ENCODE data around the gene MICB. TPM values are rescaled to one million over a fixed set of nuclear protein-coding genes. Genes with fewer than 3 reads are reported as not detected.
"Not testable (repeated sequence)": the region's sequence is repeated elsewhere in the genome, so short reads cannot be mapped to it uniquely, and the experiment has no call there.

The MICB gene
- total RNA-seq, 2 donors from 2014 or later, result 5.6 to 6.7 TPM

DNA sequence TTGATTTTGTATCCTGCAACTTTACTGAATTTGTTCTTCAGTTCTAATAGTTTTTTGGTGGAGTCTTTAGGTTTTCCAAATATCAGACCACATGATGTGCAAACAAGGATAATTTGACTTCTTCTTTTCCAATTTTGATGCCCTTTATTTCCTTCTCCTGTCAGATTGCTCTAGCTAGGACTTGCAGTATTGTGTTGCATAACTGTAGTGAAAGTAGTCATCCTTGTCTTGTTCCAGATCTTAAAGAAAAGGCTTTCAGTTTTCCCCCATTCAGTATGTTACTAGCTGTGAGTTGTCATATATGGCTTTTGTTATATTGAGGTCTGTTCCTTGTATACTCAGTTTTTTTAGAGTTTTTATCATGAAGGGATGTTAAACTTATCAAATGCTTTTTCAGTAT, 4.6 kb downstream of the MICB start:
- Histone ChIP-seq H3K9ac (ENCODE audit: low read depth in 2 of 2, low read length in 2 of 2) (no peak overlapping the region), H3K27ac (no peak overlapping the region), H3K9me3 (no peaks in the 10 kb centered on the region), H3K4me3 (no peak overlapping the region), H3K36me3 (no peaks in the 10 kb centered on the region), H3K27me3 (no peaks in the 10 kb centered on the region), H3K4me1 (no peaks in the 10 kb centered on the region)
- no peak for DNase-seq
- TF ChIP-seq, protein P1, sequence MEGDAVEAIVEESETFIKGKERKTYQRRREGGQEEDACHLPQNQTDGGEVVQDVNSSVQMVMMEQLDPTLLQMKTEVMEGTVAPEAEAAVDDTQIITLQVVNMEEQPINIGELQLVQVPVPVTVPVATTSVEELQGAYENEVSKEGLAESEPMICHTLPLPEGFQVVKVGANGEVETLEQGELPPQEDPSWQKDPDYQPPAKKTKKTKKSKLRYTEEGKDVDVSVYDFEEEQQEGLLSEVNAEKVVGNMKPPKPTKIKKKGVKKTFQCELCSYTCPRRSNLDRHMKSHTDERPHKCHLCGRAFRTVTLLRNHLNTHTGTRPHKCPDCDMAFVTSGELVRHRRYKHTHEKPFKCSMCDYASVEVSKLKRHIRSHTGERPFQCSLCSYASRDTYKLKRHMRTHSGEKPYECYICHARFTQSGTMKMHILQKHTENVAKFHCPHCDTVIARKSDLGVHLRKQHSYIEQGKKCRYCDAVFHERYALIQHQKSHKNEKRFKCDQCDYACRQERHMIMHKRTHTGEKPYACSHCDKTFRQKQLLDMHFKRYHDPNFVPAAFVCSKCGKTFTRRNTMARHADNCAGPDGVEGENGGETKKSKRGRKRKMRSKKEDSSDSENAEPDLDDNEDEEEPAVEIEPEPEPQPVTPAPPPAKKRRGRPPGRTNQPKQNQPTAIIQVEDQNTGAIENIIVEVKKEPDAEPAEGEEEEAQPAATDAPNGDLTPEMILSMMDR (IDR thresholded peaks at IDR 0.05), result no peak
- intact Hi-C loops (cut with DNase I), result no loop called here

DNA sequence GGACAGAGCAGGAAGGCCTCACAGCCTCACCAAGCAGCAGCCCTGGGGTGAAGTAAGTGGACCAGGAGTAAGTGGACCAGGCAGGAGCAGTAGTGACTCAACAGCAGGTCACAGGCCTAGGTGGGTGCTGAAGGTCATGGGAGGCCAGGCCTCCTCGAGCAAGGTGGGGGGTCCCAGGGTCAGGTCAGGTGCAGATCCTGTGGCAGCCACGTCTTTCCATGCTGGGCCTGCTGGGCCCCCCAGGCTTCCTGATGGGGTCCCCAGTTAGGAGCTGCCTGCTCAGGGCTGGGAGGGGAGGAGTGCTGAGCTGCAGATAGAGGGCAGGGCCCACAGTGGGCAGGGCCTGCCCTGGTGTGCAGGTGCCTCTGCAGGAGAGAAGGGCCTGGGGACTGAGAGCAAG, 11.1 kb downstream of the MICB start:
- DNase-seq; H3K9me3 ChIP-seq; H3K27me3 ChIP-seq; H3K4me3 ChIP-seq; H3K27ac ChIP-seq; H3K4me1 ChIP-seq; H3K36me3 ChIP-seq; intact Hi-C loops (cut with DNase I); H3K9ac ChIP-seq (ENCODE audit: low read depth in 2 of 2, low read length in 2 of 2): not testable (repeated sequence)

DNA sequence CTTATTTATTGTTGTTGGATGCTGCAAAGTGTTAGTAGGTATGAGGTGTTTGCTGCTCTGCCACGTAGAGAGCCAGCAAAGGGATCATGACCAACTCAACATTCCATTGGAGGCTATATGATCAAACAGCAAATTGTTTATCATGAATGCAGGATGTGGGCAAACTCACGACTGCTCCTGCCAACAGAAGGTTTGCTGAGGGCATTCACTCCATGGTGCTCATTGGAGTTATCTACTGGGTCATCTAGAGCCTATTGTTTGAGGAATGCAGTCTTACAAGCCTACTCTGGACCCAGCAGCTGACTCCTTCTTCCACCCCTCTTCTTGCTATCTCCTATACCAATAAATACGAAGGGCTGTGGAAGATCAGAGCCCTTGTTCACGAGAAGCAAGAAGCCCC, 12.1 kb downstream of the MICB start:
- Histone ChIP-seq H3K36me3 (no peaks in the 10 kb centered on the region), H3K9me3 (no peaks in the 10 kb centered on the region), H3K4me3 (no peak overlapping the region), H3K4me1 (no peaks in the 10 kb centered on the region), H3K27me3 (no peaks in the 10 kb centered on the region), H3K9ac (ENCODE audit: low read depth in 2 of 2, low read length in 2 of 2) (no peak overlapping the region), H3K27ac (no peak overlapping the region)
- TF ChIP-seq, protein P1 (IDR thresholded peaks at IDR 0.05), result no peak
- intact Hi-C loops (cut with DNase I), result no loop called here
- no peak for DNase-seq

DNA sequence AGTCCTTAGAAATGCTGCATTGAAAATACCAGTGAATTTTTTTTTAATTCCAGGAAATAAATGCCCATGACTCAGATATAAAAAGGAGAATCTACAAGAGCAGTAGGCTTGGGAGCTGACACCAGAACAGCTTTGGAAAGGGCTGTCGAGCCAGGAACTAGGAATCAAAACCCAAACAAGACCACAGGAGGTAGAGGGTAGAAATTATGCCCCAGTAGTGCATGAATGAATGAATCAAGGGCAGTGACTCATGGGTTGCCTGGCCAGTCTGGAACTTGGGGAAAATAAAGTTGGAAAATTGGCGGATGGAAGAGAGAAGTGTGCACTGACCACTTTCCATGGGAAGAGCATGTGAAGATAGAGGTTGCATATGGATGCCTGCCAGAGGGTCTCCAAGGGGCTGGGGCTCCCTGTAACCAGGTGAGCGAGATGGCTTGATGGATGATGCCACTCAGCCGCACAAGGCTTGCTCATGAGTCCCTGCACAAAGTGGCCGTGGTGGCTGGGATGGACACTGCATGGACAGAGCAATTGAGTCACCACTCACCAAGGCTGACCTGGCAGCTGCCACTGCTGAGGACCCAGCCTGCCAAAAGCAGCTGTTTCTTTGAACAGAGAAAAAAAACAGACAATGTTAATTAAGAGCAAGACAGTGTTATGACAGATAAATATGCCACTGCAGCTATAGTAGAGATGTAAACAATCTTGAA, 15.7 kb downstream of the MICB start:
- no peaks in the 10 kb centered on the region for H3K4me1 ChIP-seq
- TF ChIP-seq, protein P1 (IDR thresholded peaks at IDR 0.05), result no peak
- H3K36me3 ChIP-seq, result no peaks in the 10 kb centered on the region
- DNase-seq, result no peak
- intact Hi-C loops (cut with DNase I), result no loop called here
- H3K9me3 ChIP-seq, result no peaks in the 10 kb centered on the region
- H3K27ac ChIP-seq, result no peak overlapping the region
- no peaks in the 10 kb centered on the region for H3K27me3 ChIP-seq
- H3K9ac ChIP-seq (ENCODE audit: low read depth in 2 of 2, low read length in 2 of 2), result no peak overlapping the region
- H3K4me3 ChIP-seq, result no peak overlapping the region

DNA sequence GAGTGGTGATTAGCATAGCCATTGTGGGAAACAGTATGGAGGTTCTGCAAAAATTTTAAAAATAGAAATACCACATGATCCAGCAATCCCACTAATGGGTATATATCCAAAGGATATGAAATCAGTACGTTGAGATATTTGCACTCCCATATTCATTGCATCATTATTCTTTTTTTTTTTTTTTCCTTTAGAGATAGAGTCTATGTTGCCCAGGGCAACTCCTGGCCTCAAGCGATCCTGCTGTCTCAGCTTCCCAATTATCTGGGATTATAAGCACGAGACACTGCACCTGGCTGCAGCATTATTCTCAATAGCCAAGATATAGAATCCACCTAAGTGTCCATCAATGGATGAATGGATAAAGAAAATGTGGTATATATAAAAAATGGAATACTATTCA, 23.9 kb downstream of the MICB start:
- no peak overlapping the region for H3K9ac ChIP-seq (ENCODE audit: low read depth in 2 of 2, low read length in 2 of 2)

DNA sequence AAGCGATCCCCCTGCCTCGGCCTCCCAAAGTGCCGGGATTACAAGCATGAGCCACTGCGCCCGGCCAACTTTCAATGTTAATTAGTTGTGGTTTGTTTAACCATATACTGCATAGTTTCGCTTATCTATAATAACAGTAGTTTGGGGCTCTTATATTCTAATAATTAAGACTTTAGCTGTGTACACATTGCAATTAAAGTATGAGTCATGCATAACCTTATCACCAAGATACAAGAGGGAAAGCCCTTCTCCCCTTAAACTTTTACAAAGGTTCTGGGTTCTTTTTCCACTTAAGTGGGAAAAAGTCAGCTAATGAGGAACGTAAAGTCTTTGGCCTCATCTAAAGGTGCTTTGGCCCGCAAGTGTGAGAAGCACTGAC, 27.6 kb downstream of the MICB start:
- Histone ChIP-seq H3K9me3 (no peaks in the 10 kb centered on the region), H3K4me1 (no peaks in the 10 kb centered on the region), H3K27me3 (no peaks in the 10 kb centered on the region), H3K36me3 (no peaks in the 10 kb centered on the region), H3K9ac (ENCODE audit: low read depth in 2 of 2, low read length in 2 of 2) (no peak overlapping the region), H3K4me3 (no peak overlapping the region), H3K27ac (no peak overlapping the region)
- TF ChIP-seq, protein P1 (IDR thresholded peaks at IDR 0.05), result no peak
- DNase-seq, result no peak
- intact Hi-C loops (cut with DNase I), result no loop called here

More for the DNA sequence above, 23.9 kb downstream of the MICB start:
- no peaks in the 10 kb centered on the region for H3K36me3 ChIP-seq
- H3K27ac ChIP-seq, result no peak overlapping the region
- H3K27me3 ChIP-seq, result no peaks in the 10 kb centered on the region
- TF ChIP-seq, protein P1 (IDR thresholded peaks at IDR 0.05), result no peak
- H3K9me3 ChIP-seq, result no peaks in the 10 kb centered on the region
- DNase-seq, result no peak
- intact Hi-C loops (cut with DNase I), result no loop called here
- H3K4me1 ChIP-seq, result no peaks in the 10 kb centered on the region
- H3K4me3 ChIP-seq, result no peak overlapping the region
